ENCODE measurements around the gene ACP7. TPM values are rescaled to one million over a fixed set of nuclear protein-coding genes. Genes with fewer than 3 reads are reported as not detected.
"Not testable (repeated sequence)": the region's sequence is repeated elsewhere in the genome, so short reads cannot be mapped to it uniquely, and the experiment has no call there.

The ACP7 gene
- total and polyA plus RNA-seq, 2 donors = 0.05 to 0.11 TPM

- no peaks in the 10 kb centered on the region for H3K4me1 ChIP-seq (ENCODE audit: insufficient read depth)
- WGBS = 51% methylated on average over 7 of the region's 7 CpGs
- H3K36me3 ChIP-seq (ENCODE audit: insufficient read depth) = no peaks in the 10 kb centered on the region
- no peak overlapping the region for H3K27ac ChIP-seq (ENCODE audit: low read depth)
- no peak overlapping the region for H3K4me3 ChIP-seq (ENCODE audit: low read depth, low read length)
- no peak for DNase-seq (ENCODE audit: extremely low spot score)
Measured at GRCh38 chr19:39084732-39085080, 538 bp downstream of the ACP7 start.

DNA sequence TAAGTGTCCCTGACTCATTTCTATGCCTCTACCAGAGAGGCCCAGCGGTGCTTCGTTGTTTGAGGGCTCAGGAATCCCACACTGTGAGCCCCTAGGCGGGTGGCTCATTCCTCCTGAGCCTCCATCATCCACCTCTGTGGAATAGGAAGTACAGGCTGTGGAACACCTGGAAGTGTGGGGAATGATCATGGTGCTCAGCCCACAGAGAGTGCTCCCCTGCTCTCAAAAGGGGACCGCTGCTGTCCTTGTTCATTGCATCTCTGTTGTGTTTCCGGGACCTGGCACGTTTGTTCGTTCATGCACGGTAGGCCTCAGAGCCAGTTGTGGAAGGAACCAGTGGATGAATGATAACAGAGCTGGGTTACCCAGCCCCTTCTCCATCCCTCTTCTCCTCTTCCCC, 1.2 kb downstream of the ACP7 start:
- WGBS = 78% methylated on average over 8 of the region's 8 CpGs
- Histone ChIP-seq H3K27ac (ENCODE audit: low read depth) (no peak overlapping the region), H3K4me1 (ENCODE audit: insufficient read depth) (no peaks in the 10 kb centered on the region), H3K4me3 (ENCODE audit: low read depth, low read length) (no peak overlapping the region), H3K36me3 (ENCODE audit: insufficient read depth) (no peaks in the 10 kb centered on the region)
- DNase-seq (ENCODE audit: extremely low spot score) = no peak

GRCh38 chr19:39086386-39086785, 2.2 kb downstream of the ACP7 start:
- H3K4me3 ChIP-seq (ENCODE audit: low read depth, low read length) = no peak overlapping the region
- WGBS = 59% methylated on average over 4 of the region's 4 CpGs
- no peak for DNase-seq (ENCODE audit: extremely low spot score)
- no peaks in the 10 kb centered on the region for H3K4me1 ChIP-seq (ENCODE audit: insufficient read depth)
- no peaks in the 10 kb centered on the region for H3K36me3 ChIP-seq (ENCODE audit: insufficient read depth)
- no peak overlapping the region for H3K27ac ChIP-seq (ENCODE audit: low read depth)

DNA sequence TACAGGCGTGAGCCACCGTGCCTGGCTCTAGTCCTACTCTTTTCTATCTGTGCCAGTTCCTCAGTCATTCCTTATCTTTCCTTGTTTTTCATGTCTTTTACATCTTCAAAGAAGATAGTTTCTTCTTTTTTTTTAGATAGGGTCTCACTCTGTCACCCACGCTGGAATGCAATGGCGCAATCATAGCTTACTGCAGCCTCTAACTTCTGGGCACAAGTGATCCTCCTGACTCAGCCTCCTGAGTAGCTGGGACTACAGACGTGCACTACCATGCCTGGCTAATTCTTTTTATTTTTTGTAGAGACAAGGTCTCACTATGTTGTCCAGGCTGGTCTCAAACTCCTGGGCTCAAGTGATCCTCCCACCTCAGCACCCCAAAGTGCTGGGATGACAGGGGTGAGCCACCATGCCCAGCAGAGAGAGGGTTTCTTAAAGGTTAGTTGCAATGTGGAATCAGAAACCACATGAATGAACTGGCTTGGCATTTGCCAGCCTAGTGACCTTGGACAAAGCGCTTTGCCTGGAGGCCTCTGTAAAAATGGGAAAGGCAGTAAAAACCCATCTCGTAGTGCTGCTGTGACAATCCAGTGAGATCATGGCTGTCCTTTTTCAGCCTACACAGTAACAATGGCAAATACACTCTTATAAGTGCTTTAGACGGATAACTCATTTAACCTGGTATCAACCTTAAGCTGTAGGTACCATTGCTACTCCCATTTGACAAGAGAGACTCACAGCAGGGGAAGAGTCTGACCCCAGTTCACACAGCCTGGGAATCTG, 3.9 kb downstream of the ACP7 start:
- H3K27ac ChIP-seq (ENCODE audit: low read depth) = no peak overlapping the region
- H3K4me1 ChIP-seq (ENCODE audit: insufficient read depth) = no peaks in the 10 kb centered on the region
- H3K36me3 ChIP-seq (ENCODE audit: insufficient read depth) = no peaks in the 10 kb centered on the region
- WGBS = 78% methylated on average over 8 of the region's 8 CpGs
- DNase-seq (ENCODE audit: extremely low spot score) = no peak
- H3K4me3 ChIP-seq (ENCODE audit: low read depth, low read length) = no peak overlapping the region

DNA sequence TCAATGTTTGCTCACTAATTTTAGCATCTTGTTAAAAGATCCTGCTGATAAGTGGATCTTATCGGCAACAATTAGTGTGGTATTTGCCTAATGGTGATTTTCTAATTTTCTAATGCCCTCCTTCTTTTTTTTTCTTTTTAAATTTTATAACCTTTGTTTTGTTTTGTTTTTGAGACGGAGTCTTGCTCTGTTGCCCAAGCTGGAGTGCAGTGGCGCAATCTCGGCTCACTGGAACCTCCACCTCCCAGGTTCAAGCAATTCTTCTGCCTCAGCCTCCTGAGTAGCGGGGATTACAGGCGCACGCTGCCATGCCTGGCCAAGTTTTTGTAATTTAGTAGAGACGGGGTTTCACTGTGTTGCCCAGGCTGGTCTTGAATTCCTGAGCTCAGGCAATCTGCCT, 5.8 kb downstream of the ACP7 start:
- not testable (repeated sequence) for H3K27ac ChIP-seq (ENCODE audit: low read depth); DNase-seq (ENCODE audit: extremely low spot score); H3K4me3 ChIP-seq (ENCODE audit: low read depth, low read length); H3K4me1 ChIP-seq (ENCODE audit: insufficient read depth); H3K36me3 ChIP-seq (ENCODE audit: insufficient read depth)
- 75% methylated on average over 8 of the region's 8 CpGs for WGBS

DNA sequence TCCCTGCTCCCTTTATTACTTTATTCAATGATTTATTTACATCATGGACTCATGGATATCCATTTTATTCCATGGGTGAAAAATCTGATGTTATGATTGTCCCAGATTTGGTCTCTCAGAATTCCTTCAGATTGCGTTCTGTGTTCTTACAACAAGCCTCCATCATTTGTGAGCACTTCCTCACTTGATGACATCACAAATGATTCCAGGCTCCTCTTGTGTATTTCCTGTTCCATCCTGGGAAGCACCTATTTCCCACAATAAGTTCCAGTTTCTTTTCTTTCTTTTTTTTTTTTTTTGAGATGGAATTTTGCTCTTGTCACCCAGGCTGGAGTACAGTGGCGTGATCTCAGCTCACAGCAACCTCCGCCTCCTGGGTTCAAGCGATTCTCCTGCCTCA, 6.7 kb downstream of the ACP7 start:
- Histone ChIP-seq H3K4me1 (ENCODE audit: insufficient read depth) (no peaks in the 10 kb centered on the region), H3K4me3 (ENCODE audit: low read depth, low read length) (no peak overlapping the region), H3K27ac (ENCODE audit: low read depth) (no peak overlapping the region), H3K36me3 (ENCODE audit: insufficient read depth) (no peaks in the 10 kb centered on the region)
- WGBS = 91% methylated on average over 4 of the region's 4 CpGs
- no peak for DNase-seq (ENCODE audit: extremely low spot score)

- H3K4me1 ChIP-seq (ENCODE audit: insufficient read depth); H3K36me3 ChIP-seq (ENCODE audit: insufficient read depth): not testable (repeated sequence)
- WGBS = 72% methylated on average over 5 of the region's 5 CpGs
Measured at GRCh38 chr19:39095799-39096540, 11.8 kb downstream of the ACP7 start.

DNA sequence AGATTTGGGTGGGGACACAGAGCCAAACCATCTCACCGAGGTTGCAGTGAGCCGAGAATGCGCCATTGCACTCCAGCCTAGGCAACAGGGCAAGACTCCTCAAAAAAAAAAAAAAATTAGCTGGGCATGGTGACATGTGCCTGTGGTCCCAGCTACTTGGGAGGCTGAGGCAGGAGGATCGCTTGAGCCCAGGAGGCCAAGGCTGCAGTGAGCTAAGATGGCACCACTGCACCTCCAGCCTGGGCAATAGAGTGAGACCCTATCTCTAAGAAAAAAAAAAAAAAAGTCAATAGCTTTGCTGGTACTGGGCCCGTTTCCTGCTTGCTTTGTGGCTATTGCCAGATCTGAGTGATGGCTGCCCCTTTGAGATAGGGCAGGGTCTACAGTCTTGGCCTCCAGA, 13.1 kb downstream of the ACP7 start:
- Histone ChIP-seq H3K36me3 (ENCODE audit: insufficient read depth) (no peaks in the 10 kb centered on the region), H3K27ac (ENCODE audit: low read depth) (no peak overlapping the region), H3K4me3 (ENCODE audit: low read depth, low read length) (no peak overlapping the region), H3K4me1 (ENCODE audit: insufficient read depth) (no peaks in the 10 kb centered on the region)
- no peak for DNase-seq (ENCODE audit: extremely low spot score)
- 64% methylated on average over 5 of the region's 5 CpGs for WGBS

More at GRCh38 chr19:39095799-39096540, 11.8 kb downstream of the ACP7 start:
- not testable (repeated sequence) for H3K27ac ChIP-seq (ENCODE audit: low read depth); H3K4me3 ChIP-seq (ENCODE audit: low read depth, low read length); DNase-seq (ENCODE audit: extremely low spot score)

GRCh38 chr19:39097721-39098120, 13.6 kb downstream of the ACP7 start:
- no peak overlapping the region for H3K4me3 ChIP-seq (ENCODE audit: low read depth, low read length)
- H3K27ac ChIP-seq (ENCODE audit: low read depth) = no peak overlapping the region
- 68% methylated on average over 2 of the region's 2 CpGs for WGBS
- no peak for DNase-seq (ENCODE audit: extremely low spot score)
- H3K4me1 ChIP-seq (ENCODE audit: insufficient read depth) = no peaks in the 10 kb centered on the region
- H3K36me3 ChIP-seq (ENCODE audit: insufficient read depth) = no peaks in the 10 kb centered on the region

GRCh38 chr19:39098365-39099269, 14.4 kb downstream of the ACP7 start:
- no peaks in the 10 kb centered on the region for H3K36me3 ChIP-seq (ENCODE audit: insufficient read depth)
- H3K4me1 ChIP-seq (ENCODE audit: insufficient read depth) = no peaks in the 10 kb centered on the region
- no peak overlapping the region for H3K4me3 ChIP-seq (ENCODE audit: low read depth, low read length)
- WGBS = 14% methylated on average over 53 of the region's 53 CpGs
- no peak for DNase-seq (ENCODE audit: extremely low spot score)
- no peak overlapping the region for H3K27ac ChIP-seq (ENCODE audit: low read depth)

DNA sequence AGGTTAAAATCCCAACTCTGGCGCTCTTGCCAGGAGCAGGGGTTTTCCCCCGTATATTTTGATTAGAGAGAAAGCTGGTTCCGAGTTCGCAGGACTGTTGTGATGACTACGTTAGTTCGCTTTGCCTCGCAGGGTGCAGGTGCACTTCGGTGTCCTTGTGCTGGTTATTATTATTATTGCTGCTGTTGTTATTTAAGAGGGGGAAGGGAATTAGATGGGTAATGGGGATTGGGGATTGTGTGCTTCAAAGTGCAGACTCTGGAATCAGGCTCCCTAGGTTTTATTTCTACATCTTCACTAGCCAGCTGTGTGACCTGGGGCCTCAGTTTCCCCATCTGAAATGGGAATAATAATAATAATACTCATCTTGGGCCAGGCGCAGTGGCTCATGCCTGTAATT, 15.2 kb downstream of the ACP7 start:
- no peak for DNase-seq (ENCODE audit: extremely low spot score)
- H3K4me3 ChIP-seq (ENCODE audit: low read depth, low read length) = no peak overlapping the region
- H3K36me3 ChIP-seq (ENCODE audit: insufficient read depth) = no peaks in the 10 kb centered on the region
- no peaks in the 10 kb centered on the region for H3K4me1 ChIP-seq (ENCODE audit: insufficient read depth)
- H3K27ac ChIP-seq (ENCODE audit: low read depth) = no peak overlapping the region
- WGBS = 41% methylated on average over 9 of the region's 9 CpGs

DNA sequence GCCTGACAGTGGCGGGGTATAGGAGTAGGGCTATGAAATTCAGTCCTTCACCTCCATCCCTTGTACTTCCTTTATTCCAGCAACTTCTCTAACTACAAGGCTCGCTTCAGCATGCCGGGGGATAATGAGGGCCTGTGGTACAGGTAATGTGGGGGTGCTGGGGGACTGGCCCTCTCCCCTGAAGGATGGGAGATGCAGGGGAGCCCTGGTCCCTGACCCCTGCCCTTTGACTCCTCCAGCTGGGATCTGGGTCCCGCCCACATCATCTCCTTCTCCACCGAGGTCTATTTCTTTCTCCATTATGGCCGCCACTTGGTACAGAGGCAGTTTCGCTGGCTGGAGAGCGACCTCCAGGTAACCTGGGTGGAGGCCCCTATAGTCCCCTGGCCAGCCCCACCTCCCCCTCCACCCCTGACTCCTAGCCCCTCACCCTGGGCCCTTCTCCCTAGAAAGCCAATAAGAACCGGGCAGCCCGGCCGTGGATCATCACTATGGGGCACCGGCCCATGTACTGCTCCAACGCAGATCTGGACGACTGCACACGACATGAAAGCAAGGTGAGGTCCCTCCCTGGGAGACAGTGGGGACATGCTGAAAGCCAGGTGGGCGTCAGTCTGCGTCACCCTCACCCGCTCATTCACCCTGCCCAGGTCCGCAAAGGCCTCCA, 16.5 kb downstream of the ACP7 start:
- no peaks in the 10 kb centered on the region for H3K4me1 ChIP-seq (ENCODE audit: insufficient read depth)
- H3K27ac ChIP-seq (ENCODE audit: low read depth) = no peak overlapping the region
- H3K36me3 ChIP-seq (ENCODE audit: insufficient read depth) = no peaks in the 10 kb centered on the region
- 88% methylated on average over 19 of the region's 19 CpGs for whole genome bisulfite sequencing
- no peak for DNase-seq (ENCODE audit: extremely low spot score)
- H3K4me3 ChIP-seq (ENCODE audit: low read depth, low read length) = no peak overlapping the region

DNA sequence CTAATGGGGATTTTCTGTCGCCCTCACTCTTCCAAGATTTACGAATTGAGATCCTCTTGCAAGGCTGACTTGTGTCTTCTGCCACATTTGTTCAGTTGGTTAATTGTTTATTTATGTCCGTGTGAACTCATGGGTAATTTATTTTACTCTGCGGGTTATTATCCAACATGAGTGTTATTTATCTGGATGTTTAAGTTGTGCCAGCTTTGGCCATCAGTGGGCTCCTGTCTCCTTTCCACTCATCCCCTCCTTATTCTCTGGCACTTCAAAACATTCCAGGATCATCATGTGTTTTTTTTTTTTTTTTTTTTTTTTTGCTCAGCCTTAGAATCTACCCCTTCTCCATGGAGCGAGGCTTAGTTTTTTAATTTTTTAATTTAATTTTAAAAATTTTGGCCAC, 19.0 kb downstream of the ACP7 start:
- H3K4me3 ChIP-seq (ENCODE audit: low read depth, low read length) = no peak overlapping the region
- WGBS = 55% methylated on average over 5 of the region's 5 CpGs

More for the DNA sequence above, 19.0 kb downstream of the ACP7 start:
- Histone ChIP-seq H3K36me3 (ENCODE audit: insufficient read depth) (no peaks in the 10 kb centered on the region), H3K27ac (ENCODE audit: low read depth) (no peak overlapping the region), H3K4me1 (ENCODE audit: insufficient read depth) (no peaks in the 10 kb centered on the region)
- no peak for DNase-seq (ENCODE audit: extremely low spot score)

Measured in urinary bladder (tissue), 4 donors.